Measurements from ENCODE around the gene ARMC2.

DNA sequence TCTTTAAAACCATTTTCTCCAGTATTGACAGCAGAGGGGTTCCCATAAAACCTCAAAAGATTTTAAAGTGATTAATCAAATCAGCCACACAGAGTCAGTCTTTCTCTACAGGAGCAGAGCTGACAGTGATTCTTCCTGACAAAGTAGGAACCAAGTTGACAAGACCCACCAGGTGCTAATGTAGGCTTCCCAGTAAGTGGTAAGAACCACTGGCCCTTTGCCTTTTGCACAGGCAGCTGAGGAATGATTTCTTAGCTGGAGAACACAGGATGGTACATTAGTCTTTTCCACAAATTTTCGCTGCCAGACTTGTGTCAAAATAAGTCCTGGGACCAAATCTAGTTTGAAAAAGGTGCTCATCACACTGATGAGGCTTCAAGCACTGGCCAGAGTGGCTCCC, 95.8 kb downstream of the ARMC2 start:
- TF ChIP-seq EZH2phosphoT487 (IDR thresholded peaks at IDR 0.05; ENCODE audit: borderline replicate concordance, low read depth, low read length), result no peak
- TF ChIP-seq, protein P1, sequence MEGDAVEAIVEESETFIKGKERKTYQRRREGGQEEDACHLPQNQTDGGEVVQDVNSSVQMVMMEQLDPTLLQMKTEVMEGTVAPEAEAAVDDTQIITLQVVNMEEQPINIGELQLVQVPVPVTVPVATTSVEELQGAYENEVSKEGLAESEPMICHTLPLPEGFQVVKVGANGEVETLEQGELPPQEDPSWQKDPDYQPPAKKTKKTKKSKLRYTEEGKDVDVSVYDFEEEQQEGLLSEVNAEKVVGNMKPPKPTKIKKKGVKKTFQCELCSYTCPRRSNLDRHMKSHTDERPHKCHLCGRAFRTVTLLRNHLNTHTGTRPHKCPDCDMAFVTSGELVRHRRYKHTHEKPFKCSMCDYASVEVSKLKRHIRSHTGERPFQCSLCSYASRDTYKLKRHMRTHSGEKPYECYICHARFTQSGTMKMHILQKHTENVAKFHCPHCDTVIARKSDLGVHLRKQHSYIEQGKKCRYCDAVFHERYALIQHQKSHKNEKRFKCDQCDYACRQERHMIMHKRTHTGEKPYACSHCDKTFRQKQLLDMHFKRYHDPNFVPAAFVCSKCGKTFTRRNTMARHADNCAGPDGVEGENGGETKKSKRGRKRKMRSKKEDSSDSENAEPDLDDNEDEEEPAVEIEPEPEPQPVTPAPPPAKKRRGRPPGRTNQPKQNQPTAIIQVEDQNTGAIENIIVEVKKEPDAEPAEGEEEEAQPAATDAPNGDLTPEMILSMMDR (conservative IDR thresholded peaks at IDR 0.05; ENCODE audit: low read length), result peak; percentile 34; the same call in 1 of the 2 replicates

Data from OCI-LY7 (cell line).